Measurements from ENCODE around the gene PDE12.

Gene PDE12

DNA sequence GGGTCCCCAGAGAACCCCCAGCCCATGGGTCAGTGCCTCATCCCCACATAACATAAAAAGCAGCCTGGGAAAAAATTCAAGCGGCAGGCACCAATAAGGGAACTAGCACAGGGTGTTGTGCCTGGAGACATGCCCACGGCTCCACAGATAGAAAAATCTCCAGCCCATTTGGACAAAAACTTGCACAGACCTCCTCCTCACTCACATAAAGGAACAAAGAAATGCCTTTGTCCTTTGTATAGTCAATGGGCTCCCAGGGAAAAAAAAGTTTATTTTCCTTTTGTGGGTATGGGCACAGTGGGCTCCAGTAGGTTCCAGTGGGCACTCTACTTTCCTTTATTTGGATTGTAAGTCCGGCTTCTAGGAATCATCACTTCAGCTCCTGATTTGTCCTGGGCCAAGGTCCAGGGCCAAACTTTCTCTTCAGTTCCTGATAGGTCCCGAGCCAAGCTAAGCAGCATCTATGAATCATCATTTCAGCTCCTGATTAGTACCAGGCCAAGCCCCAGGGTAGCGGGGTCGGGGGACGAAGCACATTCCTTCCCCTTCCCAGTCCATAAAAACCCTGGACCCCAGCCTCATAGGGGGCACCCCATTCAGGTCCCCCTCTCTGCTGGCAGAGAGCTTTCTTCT, 10.3 kb upstream of the PDE12 start:
- peak; percentile 51 for DNase-seq (ENCODE audit: low read depth)
- TF ChIP-seq, protein P1, sequence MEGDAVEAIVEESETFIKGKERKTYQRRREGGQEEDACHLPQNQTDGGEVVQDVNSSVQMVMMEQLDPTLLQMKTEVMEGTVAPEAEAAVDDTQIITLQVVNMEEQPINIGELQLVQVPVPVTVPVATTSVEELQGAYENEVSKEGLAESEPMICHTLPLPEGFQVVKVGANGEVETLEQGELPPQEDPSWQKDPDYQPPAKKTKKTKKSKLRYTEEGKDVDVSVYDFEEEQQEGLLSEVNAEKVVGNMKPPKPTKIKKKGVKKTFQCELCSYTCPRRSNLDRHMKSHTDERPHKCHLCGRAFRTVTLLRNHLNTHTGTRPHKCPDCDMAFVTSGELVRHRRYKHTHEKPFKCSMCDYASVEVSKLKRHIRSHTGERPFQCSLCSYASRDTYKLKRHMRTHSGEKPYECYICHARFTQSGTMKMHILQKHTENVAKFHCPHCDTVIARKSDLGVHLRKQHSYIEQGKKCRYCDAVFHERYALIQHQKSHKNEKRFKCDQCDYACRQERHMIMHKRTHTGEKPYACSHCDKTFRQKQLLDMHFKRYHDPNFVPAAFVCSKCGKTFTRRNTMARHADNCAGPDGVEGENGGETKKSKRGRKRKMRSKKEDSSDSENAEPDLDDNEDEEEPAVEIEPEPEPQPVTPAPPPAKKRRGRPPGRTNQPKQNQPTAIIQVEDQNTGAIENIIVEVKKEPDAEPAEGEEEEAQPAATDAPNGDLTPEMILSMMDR (conservative IDR thresholded peaks at IDR 0.05; ENCODE audit: control insufficient read depth, insufficient read depth, low read depth, low read length), result no peak
- no peak overlapping the region for H3K4me3 ChIP-seq (ENCODE audit: control insufficient read depth, low read depth, low read length)

DNA sequence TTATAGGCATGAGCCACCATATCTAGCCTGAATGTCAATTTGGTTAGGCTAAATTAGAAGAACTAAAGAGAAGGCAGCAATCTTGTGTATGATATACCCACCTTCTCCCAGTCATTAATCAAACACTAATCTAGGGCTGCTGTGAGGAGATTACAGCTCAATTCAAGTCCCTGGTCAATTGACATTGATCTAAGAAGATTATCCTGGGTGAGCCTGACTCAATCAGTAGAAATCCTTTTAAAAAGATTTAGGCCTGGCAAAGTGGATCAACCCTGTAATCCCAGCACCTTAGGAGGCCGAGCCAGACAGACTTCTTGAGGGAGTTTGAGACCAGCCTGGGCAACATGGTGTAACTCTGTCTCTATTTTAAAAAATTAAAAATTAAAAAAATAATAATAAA, 9.5 kb upstream of the PDE12 start:
- TF ChIP-seq, protein P1 (conservative IDR thresholded peaks at IDR 0.05; ENCODE audit: control insufficient read depth, insufficient read depth, low read depth, low read length), result no peak
- DNase-seq (ENCODE audit: low read depth), result no peak
- H3K4me3 ChIP-seq (ENCODE audit: control insufficient read depth, low read depth, low read length), result no peak overlapping the region

- TF ChIP-seq, protein P1 (conservative IDR thresholded peaks at IDR 0.05; ENCODE audit: control insufficient read depth, insufficient read depth, low read depth, low read length), result no peak
- H3K4me3 ChIP-seq (ENCODE audit: control insufficient read depth, low read depth, low read length), result peak overlapping the region; percentile 89
- DNase-seq (ENCODE audit: low read depth), result no peak
Observed at GRCh38 chr3:57555306-57555705, 768 bp upstream of the PDE12 start.

DNA sequence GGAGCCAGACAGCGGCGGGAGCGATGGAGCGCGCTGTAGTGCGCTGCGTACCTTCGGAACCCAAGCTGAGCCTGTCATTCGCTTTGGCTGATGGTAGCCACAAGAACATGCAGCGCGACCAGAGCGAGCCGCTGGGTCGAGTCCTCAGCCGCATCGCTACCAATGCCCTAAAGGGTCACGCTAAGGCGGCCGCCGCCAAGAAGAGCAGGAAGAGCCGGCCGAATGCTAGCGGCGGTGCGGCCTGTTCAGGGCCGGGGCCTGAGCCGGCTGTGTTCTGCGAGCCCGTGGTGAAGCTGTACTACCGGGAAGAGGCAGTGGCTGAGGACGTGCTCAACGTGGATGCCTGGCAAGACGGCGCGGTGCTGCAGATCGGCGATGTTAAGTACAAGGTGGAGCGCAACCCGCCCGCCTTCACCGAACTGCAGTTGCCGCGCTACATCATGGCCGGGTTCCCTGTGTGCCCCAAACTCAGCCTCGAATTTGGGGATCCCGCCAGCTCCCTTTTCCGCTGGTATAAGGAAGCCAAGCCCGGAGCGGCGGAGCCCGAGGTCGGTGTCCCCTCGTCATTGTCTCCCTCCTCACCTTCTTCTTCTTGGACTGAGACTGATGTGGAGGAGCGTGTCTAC, 498 bp downstream of the PDE12 start:
- peak overlapping the region; percentile 89 for H3K4me3 ChIP-seq (ENCODE audit: control insufficient read depth, low read depth, low read length)
- DNase-seq (ENCODE audit: low read depth), result peak; percentile 24
- TF ChIP-seq, protein P1 (conservative IDR thresholded peaks at IDR 0.05; ENCODE audit: control insufficient read depth, insufficient read depth, low read depth, low read length), result no peak

DNA sequence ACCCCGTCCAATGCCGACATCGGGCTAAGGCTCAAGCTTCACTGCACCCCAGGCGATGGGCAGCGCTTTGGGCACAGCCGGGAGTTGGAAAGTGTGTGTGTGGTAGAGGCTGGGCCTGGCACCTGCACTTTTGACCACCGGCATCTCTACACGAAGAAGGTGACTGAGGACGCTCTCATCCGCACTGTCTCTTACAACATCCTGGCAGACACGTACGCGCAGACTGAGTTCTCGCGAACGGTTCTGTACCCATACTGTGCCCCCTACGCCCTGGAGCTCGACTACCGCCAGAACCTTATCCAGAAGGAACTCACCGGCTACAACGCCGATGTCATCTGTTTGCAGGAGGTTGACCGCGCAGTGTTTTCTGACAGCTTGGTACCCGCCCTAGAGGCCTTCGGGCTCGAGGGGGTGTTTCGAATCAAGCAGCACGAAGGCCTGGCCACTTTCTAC, 1.0 kb downstream of the PDE12 start:
- peak; percentile 62 for DNase-seq (ENCODE audit: low read depth)
- peak overlapping the region; percentile 89 for H3K4me3 ChIP-seq (ENCODE audit: control insufficient read depth, low read depth, low read length)
- TF ChIP-seq, protein P1 (conservative IDR thresholded peaks at IDR 0.05; ENCODE audit: control insufficient read depth, insufficient read depth, low read depth, low read length), result no peak

DNA sequence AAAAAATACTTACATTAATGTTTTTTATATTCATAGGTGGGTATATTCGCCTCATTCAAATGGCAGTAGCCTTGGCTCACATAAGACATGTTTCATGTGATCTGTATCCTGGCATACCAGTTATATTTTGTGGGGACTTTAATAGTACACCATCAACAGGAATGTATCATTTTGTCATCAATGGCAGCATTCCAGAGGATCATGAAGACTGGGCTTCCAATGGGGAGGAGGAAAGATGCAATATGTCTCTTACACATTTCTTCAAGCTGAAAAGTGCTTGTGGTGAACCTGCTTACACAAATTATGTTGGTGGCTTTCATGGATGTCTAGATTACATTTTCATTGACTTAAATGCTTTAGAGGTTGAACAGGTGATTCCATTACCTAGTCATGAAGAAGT, 3.5 kb downstream of the PDE12 start:
- DNase-seq (ENCODE audit: low read depth), result peak; percentile 59
- no peak overlapping the region for H3K4me3 ChIP-seq (ENCODE audit: control insufficient read depth, low read depth, low read length)
- TF ChIP-seq, protein P1 (conservative IDR thresholded peaks at IDR 0.05; ENCODE audit: control insufficient read depth, insufficient read depth, low read depth, low read length), result no peak

Measured in fibroblast of mammary gland (primary cell).